OCI-LY3 (cell line): ENCODE measurements around the gene NOC2L.

Experiments used
- H2AFZ ChIP-seq: fragments of 200-600, 300-600 bp; shearing (Covaris generic); 2 replicates; pipeline ENCODE4 v1.6.0; 2014; ENCODE audit warnings: antibody characterized with exemption, low read depth, low read length
- H3K27ac ChIP-seq: fragments of 200-600, 300-600 bp; sonication (generic); 2 replicates; pipeline ENCODE4 v1.5.1; 2014; ENCODE audit warnings: mild to moderate bottlenecking, low read length, moderate library complexity, mixed read lengths
- H3K27me3 ChIP-seq: fragments of 200-600, 300-600 bp; sonication (generic); 2 replicates; pipeline ENCODE4 v1.6.1; 2014; ENCODE audit warnings: low read depth, low read length, mixed read lengths
- H3K36me3 ChIP-seq: fragments of 200-600, 300-600 bp; sonication (generic); replicated peaks from 2 replicates; pipeline ENCODE3; 2014; ENCODE audit warnings: low read depth, low read length, mixed read lengths
- H3K4me1 ChIP-seq: fragments of 300-600, 200-600 bp; sonication (generic); 2 replicates; pipeline ENCODE4 v1.6.1; 2014; ENCODE audit warnings: low read length, mixed read lengths
- H3K4me2 ChIP-seq: fragments of 200-600, 300-600 bp; sonication (generic); 2 replicates; pipeline ENCODE4 v1.6.1; 2014; ENCODE audit warnings: low read length, mixed read lengths
- H3K4me3 ChIP-seq: fragments of 300-600, 200-600 bp; sonication (generic); 2 replicates; pipeline ENCODE4 v1.5.1; 2014; ENCODE audit warnings: antibody characterized with exemption, mild to moderate bottlenecking, low read length, moderate library complexity
- H3K79me2 ChIP-seq: fragments of 300-600, 200-600 bp; shearing (Covaris generic); 2 replicates; pipeline ENCODE4 v1.6.1; 2014; ENCODE audit warnings: mild to moderate bottlenecking, low read length, mixed read lengths
- H3K9ac ChIP-seq: fragments of 300-600, 200-600 bp; shearing (Covaris generic); 2 replicates; pipeline ENCODE4 v1.6.0; 2014; ENCODE audit warnings: mild to moderate bottlenecking, low read length, moderate library complexity
- H3K9me3 ChIP-seq: fragments of 200-600, 300-600 bp; shearing (Covaris generic); 2 replicates; pipeline ENCODE4 v1.6.1; 2014; ENCODE audit warnings: low read length, mixed read lengths; ENCODE audit not compliant: insufficient read depth
- H4K20me1 ChIP-seq: fragments of 200-600, 300-600 bp; sonication (generic); 2 replicates; pipeline ENCODE4 v1.6.1; 2016; ENCODE audit warnings: low read length, mixed read lengths; ENCODE audit not compliant: insufficient read depth
- CTCF ChIP-seq: fragments of 200-600, 300-600 bp; sonication (generic); IDR thresholded peaks from 2 replicates; pipeline ENCODE4 v1.5.1; 2014; ENCODE audit warnings: antibody characterized with exemption, low read length, low read depth
- EZH2phosphoT487 ChIP-seq: fragments of 200-600 bp; shearing (Covaris generic); IDR thresholded peaks from 2 replicates; pipeline ENCODE4 v1.6.1; 2018; ENCODE audit warnings: antibody characterized with exemption, mixed run types, low read depth

Gene NOC2L

GRCh38 chr1:962381-963300, 3.6 kb upstream of the NOC2L start:
- no peak overlapping the region for H2AFZ ChIP-seq
- peaks cover 15% of the 10 kb centered on the region for H3K79me2 ChIP-seq
- peaks cover 16% of the 10 kb centered on the region for H3K4me1 ChIP-seq
- H3K36me3 ChIP-seq, result no peaks in the 10 kb centered on the region
- H4K20me1 ChIP-seq, result 0 out of 2 replicates have a peak, but pooled peaks cover 2% of the 10 kb centered on the region
- no peaks in the 10 kb centered on the region for H3K27me3 ChIP-seq
- H3K4me2 ChIP-seq, result no peak overlapping the region
- H3K9ac ChIP-seq, result no peak overlapping the region
- no peak overlapping the region for H3K27ac ChIP-seq
- no peak overlapping the region for H3K4me3 ChIP-seq
- TF ChIP-seq CTCF (no peak), EZH2phosphoT487 (no peak)
- H3K9me3 ChIP-seq, result no peaks in the 10 kb centered on the region

GRCh38 chr1:961132-961669, 2.1 kb upstream of the NOC2L start:
- Histone ChIP-seq H3K27me3 (no peaks in the 10 kb centered on the region), H2AFZ (no peak overlapping the region), H4K20me1 (0 out of 2 replicates have a peak, but pooled peaks cover 7% of the 10 kb centered on the region), H3K36me3 (peaks cover 6% of the 10 kb centered on the region), H3K27ac (no peak overlapping the region), H3K4me1 (peaks cover 14% of the 10 kb centered on the region), H3K4me2 (peak overlapping the region; percentile 74), H3K9me3 (no peaks in the 10 kb centered on the region), H3K4me3 (peak overlapping the region; percentile 94), H3K79me2 (peaks cover 25% of the 10 kb centered on the region), H3K9ac (peak overlapping the region; percentile 74; the same call in 1 of the 2 replicates)
- TF ChIP-seq CTCF (no peak), EZH2phosphoT487 (no peak)

GRCh38 chr1:960363-961131, 1.5 kb upstream of the NOC2L start, which contains the start of gene KLHL17:
Gene KLHL17, plus strand, starts transcription at chr1:960584. Its CDS starts 110 bp downstream, at chr1:960694.
- Histone ChIP-seq H3K27me3 (no peaks in the 10 kb centered on the region), H3K4me3 (peak within 1 kb of the TSS; percentile 94), H3K79me2 (peaks cover 25% of the 10 kb centered on the region), H3K36me3 (peaks cover 11% of the 10 kb centered on the region), H2AFZ (peak within 1 kb of the TSS; percentile 77; the same call in 1 of the 2 replicates), H3K27ac (0 out of 2 replicates have a peak within 1 kb of the TSS, but pooled peaks have one; percentile 28), H4K20me1 (0 out of 2 replicates have a peak, but pooled peaks cover 7% of the 10 kb centered on the region), H3K4me1 (peaks cover 14% of the 10 kb centered on the region), H3K9ac (peak within 1 kb of the TSS; percentile 74), H3K4me2 (peak within 1 kb of the TSS; percentile 74), H3K9me3 (no peaks in the 10 kb centered on the region)
- no peak for TF ChIP-seq CTCF
- TF ChIP-seq EZH2phosphoT487, result no peak
